HG02970 (cell line): ENCODE results near the gene LZTS2.
"Not testable (repeated sequence)": the region's sequence is repeated elsewhere in the genome, so short reads cannot be mapped to it uniquely, and the experiment has no call there.

Source experiments
- ATAC-seq: cut with Tn5 transposase; IDR thresholded peaks from one replicate; pipeline ENCODE4 v1.9.1; 2021; ENCODE audit warnings: mild to moderate bottlenecking, moderate library complexity, moderate number of reproducible peaks; ENCODE audit not compliant: unreplicated experiment, low FRiP score

LZTS2 gene

GRCh38 chr10:100999742-101000126, at the start of gene LZTS2:
TSS of gene LZTS2 (plus strand) at chr10:100999808. CDS start at chr10:101002539, 2,731 bp downstream.
- no peak for ATAC-seq

GRCh38 chr10:100960251-100960650, 39.4 kb upstream of the LZTS2 start:
- no peak for ATAC-seq

- no peak for ATAC-seq
Measured at GRCh38 chr10:100962351-100963080, 37.1 kb upstream of the LZTS2 start.

- ATAC-seq = no peak
Measured at GRCh38 chr10:100963826-100964225, 35.8 kb upstream of the LZTS2 start.

GRCh38 chr10:100965820-100966219, 33.8 kb upstream of the LZTS2 start:
- no peak for ATAC-seq

GRCh38 chr10:100966887-100967286, 32.7 kb upstream of the LZTS2 start:
- ATAC-seq = no peak

- no peak for ATAC-seq
Measured at GRCh38 chr10:100967332-100967731, 32.3 kb upstream of the LZTS2 start.

- ATAC-seq = no peak
Measured at GRCh38 chr10:100968062-100968736, 31.4 kb upstream of the LZTS2 start.

- no peak for ATAC-seq
Measured at GRCh38 chr10:100968863-100969186, 30.8 kb upstream of the LZTS2 start.

- no peak for ATAC-seq
Measured at GRCh38 chr10:100969187-100970075, 30.2 kb upstream of the LZTS2 start, which contains the start of gene SEMA4G. TSS of gene SEMA4G (plus strand) at chr10:100969504. CDS start at chr10:100972913, 3,409 bp downstream.

GRCh38 chr10:100970076-100970913, 29.3 kb upstream of the LZTS2 start:
- ATAC-seq = no peak

GRCh38 chr10:100970914-100971811, 28.4 kb upstream of the LZTS2 start:
- no peak for ATAC-seq

GRCh38 chr10:100972115-100972903, 27.3 kb upstream of the LZTS2 start:
- ATAC-seq = no peak

GRCh38 chr10:100972904-100973535, 26.6 kb upstream of the LZTS2 start:
- ATAC-seq = no peak

GRCh38 chr10:100975397-100975796, 24.2 kb upstream of the LZTS2 start:
- ATAC-seq = not testable (repeated sequence)

GRCh38 chr10:100976906-100977305, 22.7 kb upstream of the LZTS2 start:
- ATAC-seq = no peak

- no peak for ATAC-seq
Measured at GRCh38 chr10:100977436-100977835, 22.2 kb upstream of the LZTS2 start.
